K562 (cell line): ENCODE results near the gene SLFN14. TPM values are rescaled to one million over a fixed set of nuclear protein-coding genes. Genes with fewer than 3 reads are reported as not detected.

Experiments used
- BRD9 ChIP-seq: fragments of 450-650 bp; IDR thresholded peaks from 2 replicates; pipeline ENCODE4 v1.6.1; 2018; ENCODE audit warnings: low read depth; ENCODE audit not compliant: partially characterized antibody
- ELF2 ChIP-seq: fragments of 250-450 bp; sonication (Bioruptor Pico); IDR thresholded peaks from 2 replicates; pipeline ENCODE4 v1.5.0; 2021; ENCODE audit warnings: mild to moderate bottlenecking
- ELF4 ChIP-seq: fragments of 450-650 bp; formaldehyde crosslinking; IDR thresholded peaks from 2 replicates; pipeline ENCODE4 v1.4.0; 2022; ENCODE audit warnings: missing genetic modification characterization
- GATAD2B ChIP-seq: fragments of 450-650 bp; IDR thresholded peaks from 2 replicates; pipeline ENCODE4 v1.6.1; 2017; ENCODE audit warnings: mild to moderate bottlenecking, borderline replicate concordance
- GTF2F1 ChIP-seq: IDR thresholded peaks from 2 replicates; pipeline ENCODE4 v1.6.1; 2011; ENCODE audit warnings: low read depth, low read length, improper control_type of control experiment
- ILF3 ChIP-seq: fragments of 450-650 bp; IDR thresholded peaks from 2 replicates; pipeline ENCODE4 v1.6.1; 2018; ENCODE audit warnings: antibody characterized with exemption, mild to moderate bottlenecking, moderate library complexity, borderline replicate concordance
- MEIS2 ChIP-seq: fragments of 450-650 bp; IDR thresholded peaks from 2 replicates; pipeline ENCODE4 v1.6.1; 2014; ENCODE audit warnings: mild to moderate bottlenecking; ENCODE audit not compliant: partially characterized antibody
- NFIC ChIP-seq: fragments of 450-650 bp; IDR thresholded peaks from 2 replicates; pipeline ENCODE4 v1.6.1; 2017; ENCODE audit warnings: mild to moderate bottlenecking, inconsistent platforms
- NR1H2 ChIP-seq: sonication (generic); formaldehyde crosslinking; IDR thresholded peaks from 2 replicates; pipeline ENCODE4 v1.4.0; 2020; ENCODE audit warnings: mild to moderate bottlenecking, missing genetic modification reagents
- RB1 ChIP-seq: fragments of 450-650 bp; IDR thresholded peaks from 2 replicates; pipeline ENCODE4 v1.6.1; 2017; ENCODE audit warnings: low read depth, mild to moderate bottlenecking
- RCOR1 ChIP-seq, 2 experiments: IDR thresholded peaks; 2 replicates each; pipeline ENCODE4 v1.6.1; 2012; ENCODE audit warnings: low read depth in 2 of 2, low read length in 2 of 2, borderline replicate concordance in 1 of 2, improper control_type of control experiment in 1 of 2
- SMARCA4 ChIP-seq: fragments of 450-650 bp; IDR thresholded peaks from 2 replicates; pipeline ENCODE4 v1.6.1; 2016
- SMARCE1 ChIP-seq: fragments of 450-650 bp; IDR thresholded peaks from 2 replicates; pipeline ENCODE4 v1.7.1; 2016; ENCODE audit warnings: mild to moderate bottlenecking
- TEAD1 ChIP-seq, 2 experiments: fragments of 450-650 bp in 1 of 2; sonication (generic) in 1 of 2; formaldehyde crosslinking; IDR thresholded peaks; 2 replicates each; pipeline versions ENCODE4 v1.4.0 to v1.8.0; 2020 to 2022; ENCODE audit warnings: mild to moderate bottlenecking in 2 of 2, missing genetic modification reagents in 1 of 2
- ZNF431 ChIP-seq: sonication (generic); formaldehyde crosslinking; IDR thresholded peaks from 2 replicates; pipeline ENCODE4 v1.8.0; 2022; ENCODE audit warnings: mild to moderate bottlenecking, missing genetic modification reagents
- ZNF707 ChIP-seq: fragments of 250-450 bp; sonication (Bioruptor Pico); conservative IDR thresholded peaks from 2 replicates; pipeline ENCODE4 v1.8.0; 2022; ENCODE audit warnings: inconsistent platforms, mild to moderate bottlenecking, moderate library complexity
- ZNF764 ChIP-seq: fragments of 250-450 bp; sonication (Bioruptor Pico); IDR thresholded peaks from 2 replicates; pipeline ENCODE4 v1.4.0; 2020; ENCODE audit warnings: low read depth, mild to moderate bottlenecking, moderate library complexity
- polyA plus RNA-seq, 8 experiments: library from polyadenylated mRNA; depleted of rRNA in 4 of 8; stranded (reverse) in 5 of 8; unstranded in 3 of 8; fragments of >200 nt; fragmentation: Nextera tagmentation in 2 of 8; fragmentation: Illumina TruSeq in 1 of 8; extraction: Ambion mirVana in 2 of 8; extraction: Trizol in 1 of 8; gene quantifications; 2 replicates each; pipeline versions ENCODE4 v1.2.1 to v1.2.3, GENCODE V29; 2011 to 2014; ENCODE audit warnings: inconsistent platforms in 1 of 8, missing spikeins in 1 of 8
- total RNA-seq, 7 experiments: library from RNA; depleted of rRNA in 6 of 7; stranded (reverse); fragments of >200 nt in 6 of 7; fragmentation: Illumina TruSeq in 2 of 7; extraction: Trizol in 2 of 7; gene quantifications; 2 replicates each; pipeline versions ENCODE4 v1.2.1 to v1.2.3, GENCODE V29; 2011 to 2021; ENCODE audit warnings: low replicate concordance in 1 of 7
- TF ChIP-seq, protein P1 (sequence below), 3 experiments: fragments of 200-800 bp in 1 of 3; fragments of 250-450 bp in 1 of 3; fragments of 450-650 bp in 1 of 3; sonication (Bioruptor Pico) in 1 of 3; sonication (Bioruptor generic) in 1 of 3; formaldehyde crosslinking in 1 of 3; IDR thresholded peaks; 2 replicates each; pipeline versions ENCODE4 v1.6.1 to v1.8.0; 2016 to 2022; ENCODE audit warnings: mild to moderate bottlenecking in 2 of 3, missing genetic modification characterization in 2 of 3, missing compliant biosample characterization in 1 of 3, moderate library complexity in 1 of 3
- TF ChIP-seq, protein P2 (sequence below): fragments of 200-800 bp; sonication (Bioruptor generic); IDR thresholded peaks from 2 replicates; pipeline ENCODE4 v1.6.1; 2016; ENCODE audit warnings: missing genetic modification characterization, missing compliant biosample characterization

The SLFN14 gene
- total and polyA plus RNA-seq, 9 of the 15 experiments (the other 6 are each of a cell fraction or from before 2014, with no cell fraction given) = 1.3 to 4.3 (median 3.1) TPM

DNA sequence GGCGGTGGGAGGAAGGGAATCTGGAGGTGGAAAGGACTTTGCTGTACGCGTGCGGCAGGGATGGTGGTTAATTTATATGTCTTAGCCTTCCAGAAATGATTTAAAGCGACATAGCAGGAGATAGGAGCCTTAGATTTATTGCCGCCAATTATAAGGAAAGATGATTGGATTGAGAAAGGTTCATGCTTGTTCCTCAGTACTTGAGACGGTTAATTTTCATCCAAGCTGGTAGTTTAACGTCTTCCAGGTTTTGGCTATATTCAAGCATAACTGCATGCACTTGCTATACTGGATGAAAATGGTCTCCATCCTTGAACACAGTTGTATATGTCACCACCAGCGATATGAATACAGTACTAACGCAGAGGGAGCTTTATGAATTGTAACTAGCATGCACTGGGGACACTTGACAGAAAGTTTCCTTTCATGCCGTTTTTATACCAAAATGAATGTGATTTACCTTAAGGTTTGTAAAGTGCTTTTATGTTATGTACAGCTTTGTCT, 18.4 kb upstream of the SLFN14 start (continued):
- TF ChIP-seq, protein P1, sequence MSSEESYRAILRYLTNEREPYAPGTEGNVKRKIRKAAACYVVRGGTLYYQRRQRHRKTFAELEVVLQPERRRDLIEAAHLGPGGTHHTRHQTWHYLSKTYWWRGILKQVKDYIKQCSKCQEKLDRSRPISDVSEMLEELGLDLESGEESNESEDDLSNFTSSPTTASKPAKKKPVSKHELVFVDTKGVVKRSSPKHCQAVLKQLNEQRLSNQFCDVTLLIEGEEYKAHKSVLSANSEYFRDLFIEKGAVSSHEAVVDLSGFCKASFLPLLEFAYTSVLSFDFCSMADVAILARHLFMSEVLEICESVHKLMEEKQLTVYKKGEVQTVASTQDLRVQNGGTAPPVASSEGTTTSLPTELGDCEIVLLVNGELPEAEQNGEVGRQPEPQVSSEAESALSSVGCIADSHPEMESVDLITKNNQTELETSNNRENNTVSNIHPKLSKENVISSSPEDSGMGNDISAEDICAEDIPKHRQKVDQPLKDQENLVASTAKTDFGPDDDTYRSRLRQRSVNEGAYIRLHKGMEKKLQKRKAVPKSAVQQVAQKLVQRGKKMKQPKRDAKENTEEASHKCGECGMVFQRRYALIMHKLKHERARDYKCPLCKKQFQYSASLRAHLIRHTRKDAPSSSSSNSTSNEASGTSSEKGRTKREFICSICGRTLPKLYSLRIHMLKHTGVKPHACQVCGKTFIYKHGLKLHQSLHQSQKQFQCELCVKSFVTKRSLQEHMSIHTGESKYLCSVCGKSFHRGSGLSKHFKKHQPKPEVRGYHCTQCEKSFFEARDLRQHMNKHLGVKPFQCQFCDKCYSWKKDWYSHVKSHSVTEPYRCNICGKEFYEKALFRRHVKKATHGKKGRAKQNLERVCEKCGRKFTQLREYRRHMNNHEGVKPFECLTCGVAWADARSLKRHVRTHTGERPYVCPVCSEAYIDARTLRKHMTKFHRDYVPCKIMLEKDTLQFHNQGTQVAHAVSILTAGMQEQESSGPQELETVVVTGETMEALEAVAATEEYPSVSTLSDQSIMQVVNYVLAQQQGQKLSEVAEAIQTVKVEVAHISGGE (CRISPR knock-in tag; IDR thresholded peaks at IDR 0.05) = no peak
- TF ChIP-seq TEAD1 (CRISPR knock-in tag; IDR thresholded peaks at IDR 0.05) = no peak
- peak; percentile 52 for TF ChIP-seq MEIS2
- peak; percentile 48; the same call in 1 of the 2 replicates for TF ChIP-seq ILF3
- no peak for TF ChIP-seq RCOR1 (IDR thresholded peaks at IDR 0.05; ENCODE audit: borderline replicate concordance in 1 of 2, low read depth in 2 of 2, low read length in 2 of 2)
- TF ChIP-seq ZNF764 (CRISPR knock-in tag) = no peak
- TF ChIP-seq ZNF431 (CRISPR knock-in tag) = no peak
- no peak for TF ChIP-seq GATAD2B
- TF ChIP-seq BRD9 = peak; percentile 19
- TF ChIP-seq GTF2F1 = no peak
- TF ChIP-seq SMARCE1 = no peak
- TF ChIP-seq ZNF707 = no peak
- TF ChIP-seq NFIC = no peak
- no peak for TF ChIP-seq ELF2 (CRISPR knock-in tag)
- TF ChIP-seq, protein P2, sequence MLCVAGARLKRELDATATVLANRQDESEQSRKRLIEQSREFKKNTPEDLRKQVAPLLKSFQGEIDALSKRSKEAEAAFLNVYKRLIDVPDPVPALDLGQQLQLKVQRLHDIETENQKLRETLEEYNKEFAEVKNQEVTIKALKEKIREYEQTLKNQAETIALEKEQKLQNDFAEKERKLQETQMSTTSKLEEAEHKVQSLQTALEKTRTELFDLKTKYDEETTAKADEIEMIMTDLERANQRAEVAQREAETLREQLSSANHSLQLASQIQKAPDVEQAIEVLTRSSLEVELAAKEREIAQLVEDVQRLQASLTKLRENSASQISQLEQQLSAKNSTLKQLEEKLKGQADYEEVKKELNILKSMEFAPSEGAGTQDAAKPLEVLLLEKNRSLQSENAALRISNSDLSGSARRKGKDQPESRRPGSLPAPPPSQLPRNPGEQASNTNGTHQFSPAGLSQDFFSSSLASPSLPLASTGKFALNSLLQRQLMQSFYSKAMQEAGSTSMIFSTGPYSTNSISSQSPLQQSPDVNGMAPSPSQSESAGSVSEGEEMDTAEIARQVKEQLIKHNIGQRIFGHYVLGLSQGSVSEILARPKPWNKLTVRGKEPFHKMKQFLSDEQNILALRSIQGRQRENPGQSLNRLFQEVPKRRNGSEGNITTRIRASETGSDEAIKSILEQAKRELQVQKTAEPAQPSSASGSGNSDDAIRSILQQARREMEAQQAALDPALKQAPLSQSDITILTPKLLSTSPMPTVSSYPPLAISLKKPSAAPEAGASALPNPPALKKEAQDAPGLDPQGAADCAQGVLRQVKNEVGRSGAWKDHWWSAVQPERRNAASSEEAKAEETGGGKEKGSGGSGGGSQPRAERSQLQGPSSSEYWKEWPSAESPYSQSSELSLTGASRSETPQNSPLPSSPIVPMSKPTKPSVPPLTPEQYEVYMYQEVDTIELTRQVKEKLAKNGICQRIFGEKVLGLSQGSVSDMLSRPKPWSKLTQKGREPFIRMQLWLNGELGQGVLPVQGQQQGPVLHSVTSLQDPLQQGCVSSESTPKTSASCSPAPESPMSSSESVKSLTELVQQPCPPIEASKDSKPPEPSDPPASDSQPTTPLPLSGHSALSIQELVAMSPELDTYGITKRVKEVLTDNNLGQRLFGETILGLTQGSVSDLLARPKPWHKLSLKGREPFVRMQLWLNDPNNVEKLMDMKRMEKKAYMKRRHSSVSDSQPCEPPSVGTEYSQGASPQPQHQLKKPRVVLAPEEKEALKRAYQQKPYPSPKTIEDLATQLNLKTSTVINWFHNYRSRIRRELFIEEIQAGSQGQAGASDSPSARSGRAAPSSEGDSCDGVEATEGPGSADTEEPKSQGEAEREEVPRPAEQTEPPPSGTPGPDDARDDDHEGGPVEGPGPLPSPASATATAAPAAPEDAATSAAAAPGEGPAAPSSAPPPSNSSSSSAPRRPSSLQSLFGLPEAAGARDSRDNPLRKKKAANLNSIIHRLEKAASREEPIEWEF (CRISPR knock-in tag) = 0 out of 2 replicates have a peak, but pooled peaks have one; percentile 63
- TF ChIP-seq RB1 = no peak
- TF ChIP-seq NR1H2 (CRISPR knock-in tag) = no peak
- 0 out of 2 replicates have a peak, but pooled peaks have one; percentile 19 for TF ChIP-seq SMARCA4
- TF ChIP-seq ELF4 = no peak
